GM13976 (cell line): ENCODE measurements around the gene LRCH1.

ENCODE experiments used
- DNase-seq: peaks from one replicate; pipeline ENCODE4 v3.0.0; 2012; ENCODE audit warnings: low spot score
- in situ Hi-C: fragments of 300-500 bp; cut with MboI; formaldehyde crosslinking; loops from one replicate; pipeline ENCODE4 v1.12.0; 2022; ENCODE audit warnings: low sequenced_read_pairs, mixed read lengths, inconsistent platforms; ENCODE audit not compliant: unreplicated experiment
- TF ChIP-seq, protein P1 (sequence below): IDR thresholded peaks from 2 replicates; pipeline ENCODE4 v1.5.1; 2012; ENCODE audit warnings: borderline replicate concordance, mild to moderate bottlenecking; ENCODE audit not compliant: insufficient read depth; ENCODE audit errors: extremely low read depth, missing control alignments, control extremely low read depth

The LRCH1 gene

DNA sequence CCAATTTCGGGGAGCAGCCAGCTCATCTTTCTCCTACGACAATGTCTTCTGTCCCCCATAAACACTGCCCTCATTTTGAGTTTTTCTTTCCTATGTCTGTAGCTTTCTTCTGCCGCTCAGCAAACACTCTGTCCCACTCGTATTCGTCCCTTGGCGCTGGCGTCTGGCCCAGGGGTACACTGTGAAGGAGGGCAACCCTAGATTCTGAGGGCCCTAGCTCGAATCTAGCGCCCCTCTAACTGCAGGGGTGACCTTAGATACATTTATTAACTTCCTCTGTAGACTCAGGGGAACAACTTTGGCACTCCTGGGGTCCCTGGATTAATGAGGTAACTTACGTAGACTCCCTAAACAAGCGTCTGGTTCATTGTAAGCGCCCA, 677 bp upstream of the LRCH1 start:
- TF ChIP-seq, protein P1, sequence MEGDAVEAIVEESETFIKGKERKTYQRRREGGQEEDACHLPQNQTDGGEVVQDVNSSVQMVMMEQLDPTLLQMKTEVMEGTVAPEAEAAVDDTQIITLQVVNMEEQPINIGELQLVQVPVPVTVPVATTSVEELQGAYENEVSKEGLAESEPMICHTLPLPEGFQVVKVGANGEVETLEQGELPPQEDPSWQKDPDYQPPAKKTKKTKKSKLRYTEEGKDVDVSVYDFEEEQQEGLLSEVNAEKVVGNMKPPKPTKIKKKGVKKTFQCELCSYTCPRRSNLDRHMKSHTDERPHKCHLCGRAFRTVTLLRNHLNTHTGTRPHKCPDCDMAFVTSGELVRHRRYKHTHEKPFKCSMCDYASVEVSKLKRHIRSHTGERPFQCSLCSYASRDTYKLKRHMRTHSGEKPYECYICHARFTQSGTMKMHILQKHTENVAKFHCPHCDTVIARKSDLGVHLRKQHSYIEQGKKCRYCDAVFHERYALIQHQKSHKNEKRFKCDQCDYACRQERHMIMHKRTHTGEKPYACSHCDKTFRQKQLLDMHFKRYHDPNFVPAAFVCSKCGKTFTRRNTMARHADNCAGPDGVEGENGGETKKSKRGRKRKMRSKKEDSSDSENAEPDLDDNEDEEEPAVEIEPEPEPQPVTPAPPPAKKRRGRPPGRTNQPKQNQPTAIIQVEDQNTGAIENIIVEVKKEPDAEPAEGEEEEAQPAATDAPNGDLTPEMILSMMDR = no peak
- in situ Hi-C loops = no loop called here
- DNase-seq = no peak

DNA sequence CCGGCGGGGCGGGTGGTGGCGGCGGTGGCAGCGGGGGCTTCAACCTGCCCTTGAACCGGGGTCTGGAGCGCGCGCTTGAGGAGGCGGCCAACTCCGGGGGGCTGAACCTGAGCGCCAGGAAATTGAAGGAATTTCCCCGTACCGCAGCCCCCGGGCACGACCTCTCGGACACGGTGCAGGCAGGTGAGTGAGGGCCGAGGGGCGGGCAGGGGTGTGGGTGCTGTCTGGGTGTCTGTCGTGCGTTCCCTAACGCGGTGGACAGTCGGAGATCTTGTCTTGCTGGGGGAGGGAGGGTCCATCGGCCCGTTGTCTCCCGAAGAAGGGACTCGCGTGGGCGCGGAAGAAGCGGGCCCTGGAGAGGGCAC, 533 bp downstream of the LRCH1 start:
- no peak for DNase-seq
- TF ChIP-seq, protein P1 = no peak
- in situ Hi-C loops = no loop called here

DNA sequence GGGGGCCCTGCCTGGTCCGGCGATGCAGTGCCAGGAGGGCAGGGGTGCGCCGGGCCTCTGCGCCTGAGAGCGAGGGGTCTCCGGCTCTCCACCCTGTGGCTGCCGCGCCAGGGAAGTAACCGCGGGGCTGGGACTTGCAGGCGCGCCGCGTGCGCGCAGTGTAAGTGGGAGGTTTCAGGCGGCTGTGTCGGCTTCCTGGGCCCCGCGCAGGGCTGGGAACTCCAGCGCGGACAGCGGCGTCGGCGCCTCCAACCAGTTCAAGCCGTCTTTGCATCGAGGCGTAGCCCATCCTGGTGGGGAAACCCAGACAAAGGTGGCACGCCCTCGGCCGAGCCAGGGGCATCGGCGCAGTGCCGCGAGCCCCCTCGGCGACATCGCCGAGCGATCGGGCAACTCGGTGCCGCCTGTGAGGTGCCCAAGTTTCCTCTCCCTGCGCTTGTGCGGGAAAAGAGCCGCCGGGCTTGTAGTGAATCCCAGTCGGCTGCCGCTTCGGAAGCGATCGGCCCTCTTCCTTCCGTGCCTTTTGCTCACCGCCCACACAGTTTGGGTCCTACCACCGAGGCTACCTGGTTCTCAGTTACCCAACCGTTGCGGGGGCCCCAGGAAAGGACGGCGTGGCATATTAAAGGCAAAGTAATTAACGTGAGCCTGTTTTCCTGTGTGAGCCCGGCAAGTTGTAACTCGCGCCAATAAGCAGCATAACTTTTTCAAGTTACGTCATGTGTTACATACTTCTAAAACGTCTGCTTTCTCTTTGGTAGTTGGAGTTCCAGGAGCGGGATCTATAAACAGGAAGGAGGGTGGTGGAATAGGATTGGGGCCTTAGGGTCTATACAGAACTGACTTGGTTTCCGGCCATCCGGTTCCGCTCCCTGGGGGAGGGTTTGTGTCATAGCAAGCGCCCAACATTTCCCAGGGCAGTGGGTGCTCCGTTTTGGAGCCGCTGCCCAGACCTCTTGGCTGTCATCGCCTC, 1.2 kb downstream of the LRCH1 start:
- in situ Hi-C loops = no loop called here
- DNase-seq = peak; percentile 73
- TF ChIP-seq, protein P1 = peak; percentile 14

DNA sequence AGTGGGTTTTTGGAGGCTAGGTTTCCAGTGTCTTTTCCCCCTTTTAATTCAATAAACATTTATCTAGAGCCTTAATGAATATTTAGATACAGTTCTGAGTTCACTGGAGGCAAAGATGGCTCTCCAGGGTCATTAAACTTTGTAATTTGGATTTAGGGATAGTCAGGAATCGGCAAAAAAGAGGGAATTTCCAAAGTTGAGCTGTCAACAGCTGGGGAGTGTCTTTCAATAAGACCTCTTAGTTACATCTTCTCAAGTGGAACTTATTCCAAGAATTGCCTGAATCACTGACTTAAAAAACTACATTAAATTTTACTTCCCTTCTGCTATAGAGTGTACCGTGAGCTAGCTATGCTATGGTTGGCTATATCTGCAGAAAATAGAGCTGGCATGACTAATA, 2.0 kb downstream of the LRCH1 start:
- in situ Hi-C loops = no loop called here
- no peak for DNase-seq
- TF ChIP-seq, protein P1 = no peak

DNA sequence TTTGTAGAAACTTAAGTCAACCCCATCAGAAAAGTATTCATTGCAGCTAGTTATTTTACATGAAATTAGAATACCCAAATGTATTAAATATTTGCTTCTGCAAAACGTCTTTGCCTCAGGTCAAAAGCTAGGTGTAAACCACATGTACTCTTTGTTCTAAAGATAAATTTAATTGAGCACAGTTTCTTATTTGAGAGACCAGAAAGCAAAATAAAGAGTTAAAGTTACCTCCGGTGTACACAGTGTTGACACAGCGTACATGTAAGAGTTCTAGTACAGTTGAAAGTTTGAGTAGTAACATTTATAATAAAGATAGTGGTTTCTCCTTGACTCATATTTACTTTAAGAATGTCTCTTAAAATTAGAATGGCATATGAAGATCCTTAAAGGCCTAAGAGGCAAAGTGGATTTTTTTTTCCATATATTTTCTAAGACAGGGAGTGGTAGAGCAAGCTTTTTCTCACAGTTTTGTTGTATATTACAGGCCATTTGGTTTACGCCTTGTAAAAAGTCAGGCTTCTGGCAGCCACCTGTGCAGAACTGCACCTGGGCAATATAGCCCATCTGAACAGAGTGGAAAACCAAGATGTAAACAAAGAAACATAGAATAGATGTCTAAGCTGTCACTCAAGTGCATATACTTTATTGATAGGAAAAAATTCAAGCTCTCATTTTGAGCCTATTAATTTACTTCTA, 2.9 kb downstream of the LRCH1 start:
- in situ Hi-C loops = no loop called here
- DNase-seq = no peak
- TF ChIP-seq, protein P1 = no peak

DNA sequence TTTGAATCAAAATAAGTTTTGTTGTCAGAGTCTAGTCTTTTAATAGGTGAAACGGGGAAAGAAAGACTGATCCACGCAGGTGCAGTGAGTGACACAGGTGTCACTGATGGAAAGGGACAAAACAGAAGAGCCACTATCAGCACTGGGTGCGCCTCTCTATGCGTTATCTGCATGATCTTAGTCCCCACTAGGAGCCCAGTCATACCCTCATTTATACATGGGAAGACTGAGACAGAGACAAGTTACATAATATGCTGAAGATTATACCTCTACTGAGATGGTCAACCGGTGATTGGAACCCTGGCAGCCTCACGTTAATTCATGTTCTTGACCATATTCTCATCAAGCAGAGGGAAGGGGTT, 3.4 kb downstream of the LRCH1 start:
- no peak for DNase-seq
- in situ Hi-C loops = no loop called here
- TF ChIP-seq, protein P1 = no peak
